Kasumi-1 (cell line): ENCODE results near the gene CHST10.
"Not testable (repeated sequence)": the region's sequence is repeated elsewhere in the genome, so short reads cannot be mapped to it uniquely, and the experiment has no call there.

Experiments used
- DNase-seq, 2 experiments: peaks; one replicate each; lab custom pipeline; 2025; lab: John Stamatoyannopoulos, UW

Gene CHST10

GRCh38 chr2:100393362-100393761 lies 24.1 kb downstream of the CHST10 start:
- no peak for DNase-seq

DNA sequence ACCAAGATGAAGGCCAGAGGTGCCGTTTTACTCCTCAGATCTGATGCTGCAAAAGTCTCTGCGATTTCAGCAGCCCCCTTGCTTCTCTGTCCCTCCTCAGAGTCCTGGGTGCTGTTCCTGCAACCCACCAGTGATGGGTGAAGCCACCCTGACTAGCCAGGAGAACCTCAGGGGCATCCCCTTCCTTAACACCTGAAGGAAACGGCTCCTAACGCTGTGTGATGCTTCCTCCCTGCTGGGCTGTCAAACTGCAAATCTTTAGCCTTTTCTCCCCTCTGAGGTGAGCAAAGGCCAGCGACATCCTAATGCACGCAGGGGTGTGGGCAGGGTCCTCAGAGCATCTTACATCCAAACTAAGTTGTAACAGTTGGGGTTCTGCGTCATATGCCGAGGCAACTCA lies 24.8 kb downstream of the CHST10 start:
- no peak for DNase-seq

DNA sequence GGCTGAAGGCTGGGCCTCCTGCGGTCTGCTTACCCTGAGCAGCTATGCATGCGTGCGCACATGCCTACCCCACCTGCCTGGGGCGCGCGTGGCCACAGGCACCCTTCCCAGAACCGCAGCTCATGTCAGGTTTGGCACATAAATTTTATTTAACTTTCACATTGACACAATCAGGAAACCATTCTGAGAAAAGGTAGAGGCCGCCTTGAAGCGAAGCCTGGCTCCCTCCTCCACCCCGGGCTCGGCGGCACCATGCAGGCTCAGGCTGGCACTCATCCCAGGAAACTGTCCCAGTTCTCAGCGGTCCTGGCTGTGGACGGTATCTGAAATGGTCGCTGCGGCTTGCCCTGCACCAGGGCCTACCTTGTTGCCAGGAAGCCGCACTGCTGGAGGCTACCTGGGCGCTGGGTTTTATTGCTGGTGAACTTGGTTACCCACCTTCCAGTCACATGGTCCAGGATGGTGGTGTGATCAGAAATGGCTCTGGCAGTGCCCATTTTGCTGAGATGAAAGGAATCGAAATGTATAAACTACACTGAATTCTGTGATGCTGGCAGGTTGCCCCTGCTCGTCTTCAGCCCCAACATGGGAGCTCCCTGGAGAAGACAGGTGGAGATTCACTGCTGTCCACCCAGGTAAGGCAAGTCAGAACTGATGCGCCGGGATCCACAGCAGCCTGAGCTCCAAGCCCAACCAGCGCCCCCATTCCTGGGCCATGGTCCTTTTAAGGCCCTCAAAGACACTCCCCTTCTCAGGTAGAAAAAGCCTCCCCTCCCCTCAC lies 25.5 kb downstream of the CHST10 start:
- DNase-seq: no peak

- DNase-seq: no peak
Measured at GRCh38 chr2:100390001-100390940, 27.2 kb downstream of the CHST10 start.

- DNase-seq: no peak
Measured at GRCh38 chr2:100388703-100389102, 28.8 kb downstream of the CHST10 start.

DNA sequence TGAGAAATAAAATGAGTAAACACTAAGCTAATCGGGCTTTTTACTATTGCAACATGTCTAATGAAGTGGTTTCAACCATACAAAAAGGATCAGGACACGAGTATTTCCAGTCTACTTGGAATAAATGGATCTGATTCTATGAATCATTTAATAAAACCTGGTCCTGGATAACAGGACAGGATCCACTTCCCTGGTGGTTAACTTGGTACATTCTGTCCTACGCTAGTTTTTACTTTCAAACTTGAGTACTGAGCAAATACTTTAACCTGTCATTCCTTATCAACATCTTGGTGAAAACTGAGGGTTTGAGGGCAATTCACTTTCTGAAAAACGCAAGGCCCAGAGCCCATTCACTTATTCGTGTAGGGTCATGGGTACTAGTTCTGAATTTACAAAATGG lies 33.5 kb downstream of the CHST10 start:
- no peak for DNase-seq

- DNase-seq: no peak
Measured at GRCh38 chr2:100383306-100383705, 34.2 kb downstream of the CHST10 start.

GRCh38 chr2:100381240-100381639 lies 36.2 kb downstream of the CHST10 start:
- peak; percentile 85 to 95 for DNase-seq

- no peak for DNase-seq
Measured at GRCh38 chr2:100380681-100381080, 36.8 kb downstream of the CHST10 start.

DNA sequence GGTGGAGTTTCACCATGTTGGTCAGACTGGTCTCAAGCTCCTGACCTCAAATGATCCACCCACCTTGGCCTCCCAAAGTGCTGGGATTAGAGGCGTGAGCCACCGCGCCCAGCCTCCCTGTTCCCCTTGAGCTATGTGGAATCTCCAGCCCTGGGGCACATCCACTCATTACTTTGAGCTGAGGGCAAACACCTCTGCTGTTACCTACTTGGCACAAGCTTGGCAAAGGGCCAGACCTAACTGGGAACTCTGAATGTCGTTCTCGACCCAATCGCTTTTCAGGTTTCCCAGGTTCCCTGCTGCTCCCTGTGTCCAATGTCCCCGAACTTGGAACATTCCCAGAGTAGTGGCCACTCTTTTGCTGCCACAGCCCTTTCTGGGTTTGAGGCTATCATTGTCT lies 40.6 kb downstream of the CHST10 start:
- no peak for DNase-seq

GRCh38 chr2:100367163-100367562 lies 50.3 kb downstream of the CHST10 start:
- no peak for DNase-seq

- DNase-seq: no peak
Measured at GRCh38 chr2:100365434-100365833, 52.0 kb downstream of the CHST10 start.

DNA sequence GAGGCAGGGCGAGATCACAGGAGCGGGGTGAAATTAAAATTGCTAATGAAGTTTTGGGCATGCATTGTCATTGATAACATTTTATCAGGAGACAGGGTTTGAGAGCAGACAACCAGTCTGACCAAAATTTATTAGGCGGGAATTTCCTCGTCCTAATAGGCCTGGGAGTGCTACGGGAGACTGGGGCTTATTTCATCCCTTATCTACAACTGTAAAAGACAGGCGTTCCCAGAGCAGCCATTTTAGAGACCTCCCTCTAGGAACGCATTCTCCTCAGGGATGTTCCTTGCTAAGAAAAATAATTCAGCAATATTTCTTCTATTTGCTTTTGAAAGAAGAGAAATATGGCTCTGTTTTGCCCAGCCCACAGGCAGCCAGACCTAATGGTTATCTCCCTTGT lies 55.2 kb downstream of the CHST10 start:
- not testable (repeated sequence) for DNase-seq

DNA sequence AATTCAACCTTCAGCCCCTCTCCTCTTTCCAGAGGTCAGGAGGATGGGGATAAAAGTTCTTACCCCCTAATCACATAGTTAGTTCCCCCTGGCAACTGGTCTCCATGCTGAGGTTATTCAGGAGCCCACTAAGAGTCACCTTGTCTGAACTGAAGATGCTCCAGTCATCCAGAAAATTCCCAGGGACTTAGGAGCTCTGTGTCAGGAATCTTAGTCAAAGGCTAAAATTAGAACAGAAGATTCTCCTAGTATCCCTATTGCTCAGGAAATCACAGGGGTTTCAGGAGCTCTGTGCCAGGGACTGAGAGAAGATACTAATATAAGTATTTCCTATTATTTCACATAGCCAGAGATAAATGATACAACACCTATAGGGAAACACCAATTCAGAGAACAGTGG lies 57.9 kb downstream of the CHST10 start:
- no peak for DNase-seq

- DNase-seq: no peak
Measured at GRCh38 chr2:100358554-100358953, 58.9 kb downstream of the CHST10 start.

DNA sequence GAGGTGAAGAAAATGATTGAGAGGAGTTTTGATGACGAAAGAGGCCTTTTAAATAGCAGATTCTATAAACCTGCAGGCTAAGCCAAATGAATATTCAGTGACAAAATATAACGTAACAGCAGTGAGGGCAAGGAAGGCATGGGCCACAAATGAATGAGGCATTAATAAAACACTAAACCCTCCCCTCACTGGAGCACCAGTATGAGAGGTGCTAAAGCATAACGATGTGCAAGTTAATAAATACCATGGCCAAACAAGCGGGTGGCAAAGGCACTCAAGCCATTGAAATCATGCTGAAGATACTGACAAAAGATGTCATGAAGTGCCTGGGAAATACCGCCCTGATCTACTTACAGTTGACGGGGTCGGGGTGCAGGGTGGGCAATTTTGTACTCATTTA lies 64.9 kb downstream of the CHST10 start:
- DNase-seq: no peak

GRCh38 chr2:100350661-100351185 lies 66.7 kb downstream of the CHST10 start:
- DNase-seq: no peak

DNA sequence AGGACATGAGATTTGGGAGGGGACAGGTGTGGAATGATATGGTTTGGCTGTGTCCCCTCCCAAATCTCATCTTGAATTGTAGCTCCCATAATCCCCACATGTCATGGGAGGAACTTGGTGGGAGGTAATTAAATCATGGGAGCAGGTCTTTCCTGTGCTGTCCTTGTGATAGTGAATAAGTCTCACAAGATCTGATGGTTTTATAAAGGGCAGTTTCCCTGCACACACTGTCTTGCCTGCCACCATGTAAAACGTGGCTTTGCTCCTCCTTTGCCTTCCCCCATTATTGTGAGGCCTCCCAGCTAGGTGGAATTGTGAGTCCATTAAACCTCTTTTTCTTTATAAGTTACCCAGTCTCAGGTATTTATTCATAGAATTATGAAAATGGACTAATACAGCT lies 72.3 kb downstream of the CHST10 start:
- DNase-seq: not testable (repeated sequence)

DNA sequence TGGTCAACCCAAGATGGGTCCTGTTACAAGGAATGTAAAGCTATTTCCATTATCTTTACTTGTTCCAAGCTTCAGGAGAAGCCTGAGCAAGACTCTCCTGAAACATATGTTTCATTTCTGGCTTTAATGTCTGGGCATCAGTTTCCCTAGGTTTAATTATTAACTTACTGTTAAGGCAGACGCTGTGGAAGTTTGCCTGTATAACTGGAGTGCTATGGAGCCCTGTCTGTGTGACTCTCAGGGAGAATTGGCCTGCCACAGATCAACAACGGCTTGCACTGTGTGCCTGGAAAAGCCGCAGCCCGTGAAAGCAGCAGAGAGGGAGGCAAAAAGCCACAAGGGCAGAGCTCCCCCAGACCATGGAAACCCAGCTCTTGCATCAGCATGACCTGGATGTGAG lies 73.0 kb downstream of the CHST10 start:
- no peak for DNase-seq

DNA sequence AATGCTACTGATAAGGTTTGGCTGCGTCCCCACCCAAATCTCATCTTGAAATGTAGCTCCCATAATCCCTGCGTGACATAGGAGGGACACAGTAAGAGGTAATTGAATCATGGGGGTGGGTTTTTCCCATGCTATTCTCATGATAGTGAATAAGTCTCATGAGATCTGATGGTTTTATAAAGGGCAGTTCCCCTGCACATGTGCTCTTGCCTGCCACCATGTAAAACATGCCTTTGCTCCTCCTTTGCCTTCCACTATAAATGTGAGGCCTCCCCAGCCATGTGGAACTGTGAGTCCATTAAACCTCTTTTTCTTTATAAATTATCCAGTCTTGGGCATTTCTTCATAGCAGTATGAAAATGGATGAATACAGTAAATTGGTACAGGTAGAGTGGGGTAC lies 75.0 kb downstream of the CHST10 start:
- DNase-seq: not testable (repeated sequence)
